Motor neuron (in vitro differentiated cells): ENCODE measurements around the gene FAM234A. TPM values are rescaled to one million over a fixed set of nuclear protein-coding genes. Genes with fewer than 3 reads are reported as not detected.

ENCODE experiments used
- ATAC-seq, 8 experiments: fragments of 200-7000 bp; cut with Tn5 transposase; replicated peaks in 6 of 8; 2 replicates each; pipeline ENCODE4 v1.8.0; 2021; ENCODE audit warnings: mild to moderate bottlenecking in 8 of 8, moderate library complexity in 8 of 8
- H3K27ac ChIP-seq, 2 donors: fragments of 250-450 bp; sonication (Bioruptor Pico); 2 replicates each; pipeline ENCODE4 v1.9.0; 2021; ENCODE audit warnings: antibody characterized with exemption in 2 of 2, mild to moderate bottlenecking in 2 of 2, moderate library complexity in 1 of 2
- H3K4me1 ChIP-seq, 2 donors: fragments of 250-450 bp; sonication (Bioruptor Pico); replicated peaks in 1 of 2; 2 replicates each; pipeline ENCODE4 v1.6.1; 2021; ENCODE audit warnings: antibody characterized with exemption in 2 of 2, mild to moderate bottlenecking in 2 of 2, moderate library complexity in 1 of 2
- H3K4me3 ChIP-seq, 5 donors: fragments of 250-450 bp; sonication (Bioruptor Pico); 2 replicates each; pipeline ENCODE4 v1.9.0; 2021; ENCODE audit warnings: antibody characterized with exemption in 5 of 5, mild to moderate bottlenecking in 5 of 5, moderate library complexity in 4 of 5
- WGBS, 10 experiments: fragments of 450-650 bp; shearing (Covaris generic); methylation state at CpG; one replicate each; pipeline ENCODE4 v1.0.0; 2022; 5-methylcytosine and 5-hydroxymethylcytosine counted together
- in situ Hi-C, 9 experiments: fragments of 400-800 bp; cut with MboI; loops; one replicate each; pipeline ENCODE4 v1.15.0; 2021; ENCODE audit warnings: low sequenced_read_pairs in 9 of 9, low pct_unique_long_range_greater_than_20kb in 2 of 9; ENCODE audit not compliant: unreplicated experiment in 9 of 9
- total RNA-seq, 8 experiments: library from RNA; unstranded; fragments of 300-600 nt; gene quantifications; 2 replicates each; pipeline versions ENCODE4 v1.2.3 to v1.2.4, GENCODE V29; 2022

The FAM234A gene
- total RNA-seq, 8 experiments from 2014 or later: 23.1 to 101 (median 50.5) TPM

DNA sequence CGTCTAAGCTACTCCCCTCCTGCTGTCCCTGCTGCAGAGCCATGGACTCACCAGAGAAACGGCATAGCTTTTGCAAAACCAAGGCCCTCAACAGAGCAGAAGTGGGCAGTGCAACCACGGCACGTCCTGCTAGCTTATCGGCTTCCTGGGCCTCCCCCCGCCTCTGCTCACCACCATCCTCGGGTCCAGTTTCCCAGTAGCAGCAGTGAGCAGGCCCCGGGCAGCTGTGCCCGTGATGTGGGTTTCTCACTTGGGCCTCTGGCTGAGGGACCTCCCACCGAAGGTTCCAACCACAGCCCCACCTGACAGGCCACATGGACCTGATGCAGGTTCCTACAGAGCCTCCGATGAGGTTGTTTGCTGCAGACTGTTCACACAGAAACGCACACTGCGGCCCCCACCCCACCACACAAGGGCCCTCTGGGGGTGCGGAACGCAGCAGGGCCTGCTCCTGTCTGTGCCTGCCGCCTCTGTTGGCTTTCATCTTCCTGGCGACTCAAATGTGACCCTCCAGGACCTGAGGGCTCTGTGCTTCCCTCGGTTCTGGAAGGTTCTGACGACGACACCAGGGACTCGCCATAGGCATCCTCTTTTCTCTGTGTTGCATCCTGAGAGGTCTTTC lies 73.2 kb downstream of the FAM234A start:
- H3K4me3 ChIP-seq: no peak overlapping the region
- ATAC-seq: no peak
- peaks cover 0 to 8% of the 10 kb centered on the region in 2 donors for H3K4me1 ChIP-seq
- in situ Hi-C loops: no loop called here
- no peak overlapping the region for H3K27ac ChIP-seq
- whole genome bisulfite sequencing, 10 experiments: 73 to 100% (median 100%) methylated on average over 2 to 3 of the region's 21 CpGs; no CpG with 5 or more reads in 7 of the 10 experiments

- H3K4me1 ChIP-seq: peaks cover 0 to 10% of the 10 kb centered on the region in 2 donors
- in situ Hi-C loops: no loop called here
- no peak overlapping the region for H3K27ac ChIP-seq
- 72 to 88% (median 85%) methylated on average over 1 to 4 of the region's 7 CpGs; no CpG with 5 or more reads in 6 of the 10 experiments for WGBS, 10 experiments
- no peak for ATAC-seq
- H3K4me3 ChIP-seq: no peak overlapping the region
Measured at GRCh38 chr16:309476-309875, 74.9 kb downstream of the FAM234A start.

DNA sequence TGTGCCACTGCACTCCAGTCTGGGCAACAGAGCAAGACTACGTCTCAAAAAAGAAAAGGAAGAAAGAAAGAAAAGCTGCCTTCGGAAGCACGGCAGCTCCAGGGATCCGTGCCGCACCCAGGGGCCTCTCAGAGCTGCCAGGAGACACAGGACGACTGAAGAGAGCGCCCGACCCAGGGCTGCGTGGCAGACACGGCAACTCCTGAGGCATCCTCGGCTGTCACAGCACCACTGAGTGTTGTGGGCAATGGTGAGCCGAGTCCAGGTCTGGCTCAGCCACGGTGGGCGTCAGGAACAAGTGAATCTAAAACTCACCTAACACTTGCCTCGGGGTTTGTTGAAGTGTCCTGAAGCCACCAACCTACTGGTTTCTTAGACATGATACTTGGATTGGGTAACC lies 77.1 kb downstream of the FAM234A start:
- in situ Hi-C loops: no loop called here
- H3K4me3 ChIP-seq: no peak overlapping the region
- no peak for ATAC-seq
- H3K27ac ChIP-seq: no peak overlapping the region
- 93 to 100% (median 100%) methylated on average over 1 to 6 of the region's 15 CpGs; no CpG with 5 or more reads in 7 of the 10 experiments for WGBS, 10 experiments
- peaks cover 5 to 8% of the 10 kb centered on the region in 2 donors for H3K4me1 ChIP-seq

DNA sequence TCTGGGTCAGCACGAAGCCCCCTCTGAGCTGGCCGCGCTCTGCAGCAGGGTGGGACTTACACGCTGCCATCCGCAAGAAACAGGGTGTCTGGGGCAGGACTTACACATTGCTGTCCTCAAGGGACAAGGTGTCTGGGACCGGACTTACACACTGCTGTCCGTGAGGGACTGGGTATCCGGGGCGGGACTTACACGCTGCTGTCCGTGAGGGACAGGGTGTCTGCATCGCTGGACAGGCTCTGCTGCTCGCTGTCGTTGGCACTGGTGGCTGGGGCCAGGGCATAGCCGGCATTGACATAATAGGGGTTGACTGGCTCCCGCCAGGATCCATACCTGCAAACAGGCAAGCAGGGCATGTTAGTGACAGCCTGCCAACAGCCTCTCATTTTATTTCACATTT lies 79.7 kb downstream of the FAM234A start:
- Histone ChIP-seq H3K27ac (peak overlapping the region in 1 of 2 donors; percentile 9), H3K4me3 (no peak overlapping the region), H3K4me1 (peaks cover 5 to 8% of the 10 kb centered on the region in 2 donors)
- ATAC-seq: peak in 3 of 8 experiments; percentile 8 to 37 (median 21)
- 87 to 96% (median 90%) methylated on average over 2 to 10 of the region's 16 CpGs; no CpG with 5 or more reads in 5 of the 10 experiments for WGBS, 10 experiments
- in situ Hi-C loops: no loop called here

DNA sequence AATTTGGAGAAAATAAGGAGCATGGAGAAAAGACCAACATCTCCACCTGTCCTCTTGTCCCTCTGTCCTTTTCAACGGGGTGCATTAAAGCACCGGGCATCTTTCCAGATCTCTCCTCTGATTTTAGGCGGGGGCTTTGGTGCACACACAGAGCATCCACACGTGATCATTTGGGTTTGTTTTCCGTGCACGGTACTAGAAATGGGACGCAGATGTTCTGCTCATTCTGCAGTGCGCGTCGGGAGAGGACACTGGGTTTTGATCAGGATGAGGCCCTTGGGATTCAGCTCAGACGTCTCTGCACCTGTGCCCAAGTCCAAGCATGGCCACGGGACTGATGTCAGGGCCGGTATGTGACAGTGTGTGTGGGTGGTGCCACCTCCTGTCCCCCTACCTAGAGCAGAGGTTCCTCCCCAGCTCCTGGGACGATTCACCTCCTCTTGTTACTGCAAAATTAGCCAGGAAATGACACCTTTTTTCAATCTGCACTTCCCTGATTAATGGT lies 80.2 kb downstream of the FAM234A start:
- Histone ChIP-seq H3K4me3 (no peak overlapping the region), H3K27ac (peak overlapping the region in 1 of 2 donors; percentile 9), H3K4me1 (peaks cover 5 to 8% of the 10 kb centered on the region in 2 donors)
- 12 to 74% (median 69%) methylated on average over 2 to 10 of the region's 14 CpGs; no CpG with 5 or more reads in 3 of the 10 experiments for WGBS, 10 experiments
- peak in 5 of 8 experiments; percentile 45 to 65 (median 59) for ATAC-seq
- in situ Hi-C loops: no loop called here

Other genes starting within 250 kb of the FAM234A start
- 10 to 100 TPM in 4 of 8 experiments, 1 to 10 TPM in 4; 3.5 to 23.1 (median 10.3) TPM for gene POLR3K, start 181.2 kb upstream of the FAM234A start, total RNA-seq
- gene SNRNP25, start 181.0 kb upstream of the FAM234A start, total RNA-seq: 10 to 100 TPM; 14.1 to 50.6 (median 33.1) TPM
- 10 to 100 TPM in 5 of 8 experiments, 1 to 10 TPM in 3; 2.5 to 22.4 (median 14.1) TPM for gene RHBDF1, start 162.2 kb upstream of the FAM234A start, total RNA-seq
- gene MPG, start 156.6 kb upstream of the FAM234A start, total RNA-seq: 10 to 100 TPM; 27.1 to 91.9 (median 40.5) TPM
- gene NPRL3, start 96.1 kb upstream of the FAM234A start, total RNA-seq: 10 to 100 TPM in 2 of 8 experiments, 1 to 10 TPM in 6; 6.3 to 42.2 (median 8.7) TPM
- gene HBZ, start 82.2 kb upstream of the FAM234A start, total RNA-seq: not detected
- not detected for gene HBM, start 68.8 kb upstream of the FAM234A start, total RNA-seq
- 1 to 10 TPM in 2 of 8 experiments, under 1 TPM in 1, not detected in 5; 0.92 to 3.2 (median 1.1) TPM for gene HBA2, start 61.9 kb upstream of the FAM234A start, total RNA-seq
- gene HBA1, start 58.1 kb upstream of the FAM234A start, total RNA-seq: 1 to 10 TPM in 3 of 8 experiments, not detected in 5; 2.2 to 6.5 (median 3.1) TPM
- gene HBQ1, start 54.4 kb upstream of the FAM234A start, total RNA-seq: 1 to 10 TPM in 6 of 8 experiments, not detected in 2; 1.3 to 8.8 (median 5.2) TPM
- 100 to 1,000 TPM in 3 of 8 experiments, 10 to 100 TPM in 5; 75.5 to 188 (median 90.9) TPM for gene LUC7L, start 5.4 kb upstream of the FAM234A start, total RNA-seq
- 10 to 100 TPM in 1 of 8 experiments, 1 to 10 TPM in 4, under 1 TPM in 3; 0.22 to 12.5 (median 1.7) TPM for gene RGS11, start 41.1 kb downstream of the FAM234A start, total RNA-seq
- 10 to 100 TPM in 4 of 8 experiments, 1 to 10 TPM in 2, under 1 TPM in 2; 0.25 to 55.2 (median 8.5) TPM for gene ARHGDIG, start 45.8 kb downstream of the FAM234A start, total RNA-seq
- 10 to 100 TPM in 3 of 8 experiments, 1 to 10 TPM in 2, under 1 TPM in 1, not detected in 2; 0.35 to 18.5 (median 9.1) TPM for gene PDIA2, start 48.3 kb downstream of the FAM234A start, total RNA-seq
- 10 to 100 TPM; 10.3 to 21.6 (median 15.9) TPM for gene AXIN1, start 117.9 kb downstream of the FAM234A start, total RNA-seq
- gene MRPL28, start 135.7 kb downstream of the FAM234A start, total RNA-seq: 100 to 1,000 TPM in 1 of 8 experiments, 10 to 100 TPM in 7; 57.8 to 117 (median 82.2) TPM
- gene PGAP6, start 147.2 kb downstream of the FAM234A start, total RNA-seq: 10 to 100 TPM; 19.2 to 82.1 (median 25.3) TPM
- gene NME4, start 162.4 kb downstream of the FAM234A start, total RNA-seq: 10 to 100 TPM; 24.9 to 88.9 (median 54.0) TPM
- gene DECR2, start 167.1 kb downstream of the FAM234A start, total RNA-seq: 10 to 100 TPM in 6 of 8 experiments, 1 to 10 TPM in 2; 7.1 to 24.2 (median 11.8) TPM
- gene RAB11FIP3, start 190.8 kb downstream of the FAM234A start, total RNA-seq: 10 to 100 TPM; 13.6 to 32.6 (median 25.2) TPM